Type B pancreatic cell (in vitro differentiated cells): ENCODE data around the gene SAMD7. TPM values are rescaled to one million over a fixed set of nuclear protein-coding genes. Genes with fewer than 3 reads are reported as not detected.

Source experiments
- DNase-seq: peaks from one replicate; pipeline ENCODE4 v3.0.0; 2021; ENCODE audit warnings: mixed read lengths; ENCODE audit not compliant: unreplicated experiment; ENCODE audit errors: extremely low spot score
- H3K27ac Mint-ChIP-seq: 2 replicates; pipeline ENCODE4 v1.8.0; 2021; ENCODE audit warnings: mild to moderate bottlenecking, mixed read lengths
- H3K27me3 Mint-ChIP-seq: 2 replicates; pipeline ENCODE4 v1.8.0; 2021; ENCODE audit warnings: mixed read lengths
- H3K36me3 Mint-ChIP-seq: 2 replicates; pipeline ENCODE4 v1.8.0; 2021; ENCODE audit warnings: mixed read lengths
- H3K4me1 Mint-ChIP-seq: one replicate; pipeline ENCODE4 v1.8.0; 2021; ENCODE audit warnings: mixed read lengths; ENCODE audit not compliant: unreplicated experiment
- H3K4me3 Mint-ChIP-seq: 2 replicates; pipeline ENCODE4 v1.8.0; 2021; ENCODE audit warnings: mild to moderate bottlenecking, mixed read lengths
- H3K9me3 Mint-ChIP-seq: 2 replicates; pipeline ENCODE4 v1.8.0; 2021; ENCODE audit warnings: mixed read lengths
- CTCF ChIP-seq: fragments of 200-600 bp; sonication (generic); conservative IDR thresholded peaks from 2 replicates; pipeline ENCODE4 v1.5.0; 2021; ENCODE audit warnings: antibody characterized with exemption, mild to moderate bottlenecking
- total RNA-seq: library from RNA; stranded (reverse); gene quantifications from 2 replicates; pipeline ENCODE4 v1.2.1, GENCODE V29; 2021; ENCODE audit warnings: low replicate concordance

Gene SAMD7
- total RNA-seq, 1 donor from 2014 or later, result not detected

- no peak overlapping the region for H3K27ac Mint-ChIP-seq
- H3K9me3 Mint-ChIP-seq, result peaks cover 3% of the 10 kb centered on the region
- peaks cover 7% of the 10 kb centered on the region for H3K27me3 Mint-ChIP-seq
- H3K4me1 Mint-ChIP-seq, result no peaks in the 10 kb centered on the region
- H3K36me3 Mint-ChIP-seq, result no peaks in the 10 kb centered on the region
- no peak for DNase-seq
- H3K4me3 Mint-ChIP-seq, result no peak overlapping the region
- TF ChIP-seq CTCF, result no peak
Measured at GRCh38 chr3:169955406-169955805, 44.0 kb downstream of the SAMD7 start.

GRCh38 chr3:169964176-169964575 is 52.8 kb downstream of the SAMD7 start:
- H3K27ac Mint-ChIP-seq, result no peak overlapping the region
- no peak for TF ChIP-seq CTCF
- H3K27me3 Mint-ChIP-seq, result peaks cover 14% of the 10 kb centered on the region
- H3K4me1 Mint-ChIP-seq, result peaks cover 16% of the 10 kb centered on the region
- H3K4me3 Mint-ChIP-seq, result no peak overlapping the region
- DNase-seq, result no peak
- no peaks in the 10 kb centered on the region for H3K36me3 Mint-ChIP-seq
- no peaks in the 10 kb centered on the region for H3K9me3 Mint-ChIP-seq

GRCh38 chr3:169965562-169966427 is 54.4 kb downstream of the SAMD7 start:
- H3K36me3 Mint-ChIP-seq, result no peaks in the 10 kb centered on the region
- H3K27me3 Mint-ChIP-seq, result peaks cover 10% of the 10 kb centered on the region
- no peak for DNase-seq
- TF ChIP-seq CTCF, result no peak
- H3K4me1 Mint-ChIP-seq, result peaks cover 18% of the 10 kb centered on the region
- no peaks in the 10 kb centered on the region for H3K9me3 Mint-ChIP-seq
- peak overlapping the region; percentile 88 for H3K4me3 Mint-ChIP-seq
- peak overlapping the region; percentile 81 for H3K27ac Mint-ChIP-seq

DNA sequence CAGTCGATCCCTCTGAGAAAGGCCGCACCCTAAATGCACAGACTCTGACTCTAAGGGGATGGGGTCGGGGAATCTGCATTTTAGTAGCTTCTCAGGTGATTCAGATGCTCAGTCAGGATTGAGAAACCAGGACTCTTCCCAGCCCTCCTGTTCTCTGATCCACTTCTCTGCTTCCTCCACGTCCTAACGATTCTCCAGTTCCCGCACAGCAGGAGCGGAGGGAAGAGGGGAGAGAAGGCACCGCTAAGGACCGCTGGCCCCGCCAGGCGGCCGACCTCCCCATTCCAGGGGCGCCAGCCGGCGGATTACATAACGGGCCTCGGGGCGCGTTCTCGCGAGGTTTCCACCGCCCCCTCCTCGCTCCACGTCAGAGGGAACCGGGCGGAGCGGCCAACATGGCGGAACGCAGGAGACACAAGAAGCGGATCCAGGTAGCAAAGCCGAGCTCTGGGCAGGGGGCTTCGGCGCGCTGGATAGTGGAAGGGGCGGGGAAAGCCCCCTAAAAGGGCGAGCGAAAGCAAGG is 55.1 kb downstream of the SAMD7 start, which contains the start of gene SEC62:
Gene SEC62 (plus strand): TSS at position 380 of the 523 bp plus-strand sequence. CDS start 16 bp downstream, at position 396.
- DNase-seq, result peak; percentile 96
- Mint-ChIP-seq H3K27me3 (peaks cover 5% of the 10 kb centered on the region), H3K36me3 (no peaks in the 10 kb centered on the region), H3K4me3 (peak within 1 kb of the TSS; percentile 88), H3K27ac (peak within 1 kb of the TSS; percentile 81), H3K4me1 (peaks cover 18% of the 10 kb centered on the region), H3K9me3 (no peaks in the 10 kb centered on the region)
- TF ChIP-seq CTCF, result peak; percentile 61

- H3K4me1 Mint-ChIP-seq, result peaks cover 18% of the 10 kb centered on the region
- no peaks in the 10 kb centered on the region for H3K9me3 Mint-ChIP-seq
- DNase-seq, result peak; percentile 72
- H3K27ac Mint-ChIP-seq, result peak overlapping the region; percentile 81
- peaks cover 5% of the 10 kb centered on the region for H3K36me3 Mint-ChIP-seq
- peaks cover 5% of the 10 kb centered on the region for H3K27me3 Mint-ChIP-seq
- peak overlapping the region; percentile 88 for H3K4me3 Mint-ChIP-seq
- no peak for TF ChIP-seq CTCF
Measured at GRCh38 chr3:169966951-169967915, 55.9 kb downstream of the SAMD7 start.
